GM19372 (cell line): ENCODE measurements around the gene TMEM258.

Experiments
- ATAC-seq: cut with Tn5 transposase; IDR thresholded peaks from one replicate; pipeline ENCODE4 v1.9.1; 2021; ENCODE audit warnings: mild to moderate bottlenecking, low read depth, moderate library complexity; ENCODE audit not compliant: unreplicated experiment

Gene TMEM258

DNA sequence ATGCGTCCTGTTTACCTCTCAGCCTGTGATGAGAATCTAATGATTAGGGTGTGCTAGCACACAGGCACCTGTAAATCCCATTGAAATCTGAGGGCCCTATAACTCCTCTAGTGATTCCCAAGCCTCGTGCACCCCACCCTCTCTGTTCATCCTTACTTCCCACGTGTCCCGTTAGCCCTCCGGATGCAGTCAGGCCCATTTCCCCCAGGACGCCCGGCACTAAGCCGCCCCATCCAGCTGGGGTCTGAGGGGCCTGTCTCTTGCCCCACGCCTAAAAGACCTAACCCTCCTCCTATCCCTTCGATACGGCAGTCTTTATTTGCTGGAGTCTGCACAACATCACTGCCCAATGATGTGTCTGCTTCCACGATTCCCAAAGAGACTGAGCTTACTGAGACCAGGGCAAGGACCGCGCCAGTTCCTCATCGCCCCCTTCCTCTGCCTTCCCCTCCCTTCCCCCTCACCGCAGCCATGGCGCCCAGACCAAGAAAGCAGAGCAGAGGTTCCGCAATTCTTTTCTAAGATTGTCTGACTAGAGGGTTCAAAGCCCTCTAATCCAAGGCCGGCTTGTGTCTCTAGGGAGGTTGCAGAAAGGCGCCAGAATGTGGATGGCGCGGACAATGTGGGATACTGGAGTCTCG is 34.7 kb upstream of the TMEM258 start:
- ATAC-seq: no peak

GRCh38 chr11:61820174-61820573 is 27.8 kb upstream of the TMEM258 start:
- no peak for ATAC-seq

GRCh38 chr11:61817471-61818202 is 25.2 kb upstream of the TMEM258 start:
- no peak for ATAC-seq

- no peak for ATAC-seq
Measured at GRCh38 chr11:61816736-61817455, 24.5 kb upstream of the TMEM258 start, which contains the start of gene FADS1. Gene FADS1 (minus strand): TSS chr11:61817003. CDS start chr11:61816929, 74 bp downstream.

GRCh38 chr11:61815790-61816735 is 23.7 kb upstream of the TMEM258 start:
- no peak for ATAC-seq

- ATAC-seq: peak; percentile 61
Measured at GRCh38 chr11:61814958-61815789, 22.8 kb upstream of the TMEM258 start.

DNA sequence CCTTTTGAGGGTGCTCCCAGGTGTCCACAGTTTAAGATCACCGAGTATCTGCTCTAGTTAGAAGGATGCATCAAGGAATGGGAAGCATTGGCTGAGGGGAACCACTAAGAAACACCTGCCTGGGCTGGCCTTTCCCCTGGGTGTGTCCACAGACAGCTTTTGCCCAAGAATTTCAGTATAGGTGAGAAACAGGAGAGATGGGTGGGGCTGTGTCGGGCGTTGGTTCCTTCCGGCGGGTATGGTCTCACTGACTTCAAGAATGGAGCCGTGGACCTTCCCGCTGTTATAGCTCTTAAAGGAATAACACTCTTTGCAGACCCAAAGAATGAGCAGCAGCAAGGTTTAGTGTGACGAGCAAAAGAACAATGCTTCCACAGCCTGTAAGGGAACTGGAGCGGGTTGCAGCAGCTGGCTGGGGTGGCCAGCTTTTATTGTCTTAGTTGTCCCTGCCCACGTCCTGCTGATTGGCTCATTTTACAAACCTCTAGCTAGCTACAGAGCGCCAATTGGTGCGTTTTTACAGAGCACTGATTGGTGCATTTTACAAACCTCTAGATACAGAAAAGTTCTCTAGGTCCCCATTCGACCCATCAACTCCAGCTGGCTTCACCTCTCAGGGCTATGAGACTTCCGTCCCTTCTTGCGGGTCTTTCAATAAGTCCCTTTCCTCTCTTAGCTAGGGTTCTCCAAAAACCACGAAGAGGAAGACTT is 22.0 kb upstream of the TMEM258 start:
- no peak for ATAC-seq

DNA sequence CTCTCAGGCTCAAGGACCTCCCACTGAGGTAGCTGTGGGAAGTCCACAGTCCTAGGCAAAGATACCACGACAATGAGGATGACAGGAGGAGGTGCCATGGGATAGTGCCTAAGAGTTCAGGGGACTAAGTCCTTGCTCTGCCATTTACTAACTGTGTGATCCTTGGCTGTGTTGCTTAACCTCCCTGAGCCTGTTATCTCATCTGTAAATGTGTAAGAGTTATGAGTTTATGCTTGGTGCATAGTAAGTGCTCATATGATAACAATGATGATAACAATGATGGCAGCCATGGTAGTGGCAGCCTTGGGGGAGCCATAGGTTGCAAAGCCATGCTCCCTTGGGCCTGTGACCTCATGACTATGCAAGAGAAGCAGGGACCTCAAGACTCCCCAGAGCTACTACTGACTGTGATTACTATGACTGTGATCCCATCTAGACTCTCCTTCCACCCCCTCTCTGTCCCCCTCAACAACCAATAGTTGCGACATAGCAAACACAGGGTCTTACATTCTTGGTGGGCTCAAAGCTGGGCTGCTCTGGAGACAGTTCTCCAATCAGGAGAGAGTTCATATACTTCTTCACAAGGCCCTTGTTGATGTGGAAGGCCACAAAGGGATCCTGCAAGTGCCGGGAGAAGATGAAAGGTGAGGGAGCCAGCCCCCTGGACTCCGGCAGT is 20.5 kb upstream of the TMEM258 start:
- no peak for ATAC-seq

DNA sequence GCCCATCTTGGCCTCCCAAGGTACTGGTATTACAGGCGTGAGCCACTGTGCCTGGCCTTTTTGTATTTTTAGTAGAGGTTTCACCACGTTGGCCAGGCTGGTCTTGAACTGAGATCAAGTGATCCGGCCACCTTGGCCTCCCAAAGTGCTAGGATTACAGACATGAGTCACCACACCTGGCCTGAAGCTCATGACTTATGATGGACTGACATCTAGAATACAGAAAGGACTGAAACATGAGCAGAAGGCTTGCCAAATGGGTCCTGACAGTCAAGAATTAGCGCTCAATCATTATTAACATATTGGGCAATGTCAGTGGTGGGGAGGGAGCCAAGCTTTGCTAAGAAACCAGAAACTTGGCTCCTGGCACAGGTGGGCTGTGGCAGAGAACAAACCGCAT is 19.4 kb upstream of the TMEM258 start:
- no peak for ATAC-seq

GRCh38 chr11:61810671-61811175 is 18.3 kb upstream of the TMEM258 start:
- no peak for ATAC-seq

- ATAC-seq: no peak
Measured at GRCh38 chr11:61806785-61807184, 14.4 kb upstream of the TMEM258 start.

DNA sequence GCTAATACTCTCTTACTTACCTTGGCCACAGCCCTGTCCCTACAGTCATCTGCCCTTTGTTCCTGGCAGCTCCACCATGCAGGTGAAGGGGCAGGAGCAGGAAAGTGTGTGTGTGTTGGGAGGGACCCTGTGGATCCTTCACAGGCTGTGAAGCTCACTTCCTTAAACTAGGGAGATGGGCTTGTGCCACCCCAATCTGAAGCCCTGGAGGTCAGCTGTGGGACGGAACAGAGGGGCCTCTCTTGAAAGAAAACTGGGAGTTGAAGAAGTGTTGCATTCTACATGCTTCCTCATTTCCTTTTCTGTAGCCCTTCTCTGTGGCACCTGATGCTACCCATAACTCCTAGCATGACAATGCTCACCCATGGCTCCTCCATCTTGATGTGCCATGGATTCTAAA is 12.7 kb upstream of the TMEM258 start:
- no peak for ATAC-seq

DNA sequence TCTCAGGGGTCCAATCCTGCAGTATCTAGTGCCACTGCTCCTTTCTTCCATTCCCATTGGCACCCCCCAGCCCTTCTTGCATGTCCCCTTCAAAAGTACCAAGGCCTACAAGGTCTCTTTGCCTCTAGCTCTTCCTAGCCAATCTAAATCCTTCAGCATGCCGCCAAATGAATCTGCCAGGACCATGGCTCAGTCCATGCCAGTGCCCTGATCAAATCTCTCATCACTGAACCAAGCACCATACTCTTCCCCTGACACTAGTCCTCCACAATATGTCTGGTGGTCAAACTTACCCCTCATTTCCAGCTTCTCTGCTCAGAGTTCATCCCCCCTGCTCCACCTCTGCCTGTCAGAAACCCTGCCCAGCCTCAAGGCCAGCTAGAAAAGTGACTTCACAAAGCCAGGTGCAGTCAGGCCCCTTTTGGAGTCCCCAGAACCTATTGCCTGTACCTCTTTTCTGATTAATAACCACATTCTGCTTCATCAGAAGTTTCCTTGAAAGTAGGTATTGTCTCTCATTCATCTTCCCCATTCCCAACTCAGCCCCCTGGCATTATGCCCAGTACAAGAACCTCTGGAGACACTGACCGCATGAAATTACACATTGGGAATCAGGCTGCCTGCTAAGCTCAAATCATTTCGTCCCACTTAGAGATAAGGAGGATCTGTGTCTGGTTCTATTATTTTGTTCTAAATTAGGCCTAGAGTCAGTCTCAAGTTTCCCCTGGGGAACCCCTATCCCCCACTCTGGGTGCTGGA is 11.7 kb upstream of the TMEM258 start:
- no peak for ATAC-seq

- no peak for ATAC-seq
Measured at GRCh38 chr11:61802605-61803004, 10.2 kb upstream of the TMEM258 start.

GRCh38 chr11:61800331-61801281 is 8.2 kb upstream of the TMEM258 start:
- ATAC-seq: no peak

DNA sequence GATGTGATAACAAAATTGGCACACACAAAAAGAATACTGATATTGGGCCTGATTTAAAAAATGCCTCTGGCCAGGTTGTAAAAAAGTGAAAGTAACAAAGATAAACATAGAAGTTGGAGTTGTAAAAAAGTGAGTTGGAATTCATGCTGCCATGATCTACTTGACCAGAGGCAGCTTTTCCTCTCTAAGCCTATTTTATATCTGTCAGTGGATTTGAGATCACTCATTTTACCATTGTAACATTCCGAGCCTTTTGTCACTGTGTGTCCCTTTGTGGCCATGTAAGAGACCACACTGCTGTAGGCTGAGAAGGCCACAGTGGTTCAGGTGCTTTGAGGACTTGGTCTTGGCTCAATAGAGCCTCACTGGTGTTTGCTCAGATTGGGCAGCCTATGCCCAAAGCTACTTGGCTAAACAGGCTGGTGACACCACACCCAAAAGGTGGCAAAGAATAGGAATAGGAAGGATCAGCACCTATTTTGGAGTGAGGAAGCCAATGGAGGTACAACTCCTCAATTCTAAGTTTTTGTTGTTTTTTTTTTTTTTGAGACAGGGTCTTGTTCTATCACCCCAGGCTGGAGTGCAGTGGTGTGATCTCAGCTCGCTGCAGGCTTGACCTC is 7.4 kb upstream of the TMEM258 start:
- ATAC-seq: no peak
